ENCODE data around the gene PHGDH. TPM values are rescaled to one million over a fixed set of nuclear protein-coding genes. Genes with fewer than 3 reads are reported as not detected.
A peak's percentile ranks its signal among the peaks of the same experiment; 100 is the strongest.

The PHGDH gene
- 100 to 1,000 TPM; 235 to 284 (median 265) TPM for polyA plus RNA-seq (ENCODE audit: insufficient read length in 3 of 3)
- long read RNA-seq, donor 1, transcript PHGDH-208 (12 exons, 2,096 nt), result major isoform, 42 of 91 reads
- long read RNA-seq, donor 1, partial matches to known transcripts, result 39 of 91 reads
- long read RNA-seq, donor 1, other reads (novel, unspliced or antisense), result 0 of 91 reads
- long read RNA-seq, donor 2, transcript PHGDH-208 (12 exons, 2,096 nt), result major isoform, 37 of 102 reads
- long read RNA-seq, donor 2, partial matches to known transcripts, result 54 of 102 reads
- long read RNA-seq, donor 2, other reads (novel, unspliced or antisense), result 0 of 102 reads
- long read RNA-seq, donor 3, transcript PHGDH-208 (12 exons, 2,096 nt), result major isoform, 79 of 141 reads
- long read RNA-seq, donor 3, transcript PHGDH-205 (4 exons, 1,754 nt), result minor isoform, 5 of 141 reads
- long read RNA-seq, donor 3, partial matches to known transcripts, result 50 of 141 reads
- long read RNA-seq, donor 3, other reads (novel, unspliced or antisense), result 0 of 141 reads
- long read RNA-seq, donor 4, transcript PHGDH-208 (12 exons, 2,096 nt), result major isoform, 54 of 172 reads
- long read RNA-seq, donor 4, partial matches to known transcripts, result 89 of 172 reads
- long read RNA-seq, donor 4, other reads (novel, unspliced or antisense), result 22 of 172 reads
- long read RNA-seq, donor 5, result 0 reads
- long read RNA-seq, donor 6, transcript PHGDH-208 (12 exons, 2,096 nt), result major isoform, 48 of 135 reads
- long read RNA-seq, donor 6, partial matches to known transcripts, result 77 of 135 reads
- long read RNA-seq, donor 6, other reads (novel, unspliced or antisense), result 0 of 135 reads
- long read RNA-seq, donor 7, transcript PHGDH-208 (12 exons, 2,096 nt), result major isoform, 77 of 168 reads
- long read RNA-seq, donor 7, transcript PHGDH-221 (5 exons, 1,180 nt), result minor isoform, 5 of 168 reads
- long read RNA-seq, donor 7, transcript PHGDH-205 (4 exons, 1,754 nt), result minor isoform, 5 of 168 reads
- long read RNA-seq, donor 7, partial matches to known transcripts, result 78 of 168 reads
- long read RNA-seq, donor 7, other reads (novel, unspliced or antisense), result 0 of 168 reads
- long read RNA-seq, donor 8, transcript PHGDH-208 (12 exons, 2,096 nt), result major isoform, 95 of 279 reads
- long read RNA-seq, donor 8, partial matches to known transcripts, result 124 of 279 reads
- long read RNA-seq, donor 8, other reads (novel, unspliced or antisense), result 44 of 279 reads
- long read RNA-seq, donor 9, transcript PHGDH-208 (12 exons, 2,096 nt), result major isoform, 55 of 105 reads
- long read RNA-seq, donor 9, partial matches to known transcripts, result 44 of 105 reads
- long read RNA-seq, donor 9, other reads (novel, unspliced or antisense), result 0 of 105 reads
- long read RNA-seq, donor 10, transcript PHGDH-208 (12 exons, 2,096 nt), result major isoform, 51 of 124 reads
- long read RNA-seq, donor 10, partial matches to known transcripts, result 64 of 124 reads
- long read RNA-seq, donor 10, other reads (novel, unspliced or antisense), result 0 of 124 reads
- long read RNA-seq, donor 11, transcript PHGDH-208 (12 exons, 2,096 nt), result major isoform, 48 of 87 reads
- long read RNA-seq, donor 11, partial matches to known transcripts, result 32 of 87 reads
- long read RNA-seq, donor 11, other reads (novel, unspliced or antisense), result 0 of 87 reads
- long read RNA-seq, donor 12, transcript PHGDH-208 (12 exons, 2,096 nt), result major isoform, 20 of 54 reads
- long read RNA-seq, donor 12, partial matches to known transcripts, result 31 of 54 reads
- long read RNA-seq, donor 12, other reads (novel, unspliced or antisense), result 0 of 54 reads
- long read RNA-seq, donor 13, transcript PHGDH-208 (12 exons, 2,096 nt), result major isoform, 142 of 258 reads
- long read RNA-seq, donor 13, partial matches to known transcripts, result 104 of 258 reads
- long read RNA-seq, donor 13, other reads (novel, unspliced or antisense), result 0 of 258 reads
- long read RNA-seq, donor 14, transcript PHGDH-208 (12 exons, 2,096 nt), result major isoform, 66 of 106 reads
- long read RNA-seq, donor 14, partial matches to known transcripts, result 34 of 106 reads
- long read RNA-seq, donor 14, other reads (novel, unspliced or antisense), result 0 of 106 reads
- long read RNA-seq, donor 15, transcript PHGDH-208 (12 exons, 2,096 nt), result major isoform, 38 of 74 reads
- long read RNA-seq, donor 15, partial matches to known transcripts, result 32 of 74 reads
- long read RNA-seq, donor 15, other reads (novel, unspliced or antisense), result 0 of 74 reads
- long read RNA-seq, donor 16, transcript PHGDH-201 (11 exons, 3,180 nt), result minor isoform, 5 of 335 reads
- long read RNA-seq, donor 16, transcript PHGDH-208 (12 exons, 2,096 nt), result major isoform, 178 of 335 reads
- long read RNA-seq, donor 16, partial matches to known transcripts, result 138 of 335 reads
- long read RNA-seq, donor 16, other reads (novel, unspliced or antisense), result 7 of 335 reads

- DNase-seq (ENCODE audit: extremely low read depth in 1 of 11, low read depth in 9 of 11, low spot score in 4 of 11), result peak in 10 of 11 donors; percentile 50 to 86 (median 68)
Observed at GRCh38 chr1:119711804-119712341, at the start of gene PHGDH. Gene PHGDH (plus strand): TSS chr1:119711934. CDS start chr1:119712023, 89 bp downstream.

- no peak for DNase-seq (ENCODE audit: extremely low read depth in 1 of 11, low read depth in 9 of 11, low spot score in 4 of 11)
Observed at GRCh38 chr1:119662034-119662437, 49.7 kb upstream of the PHGDH start.

- no peak for DNase-seq (ENCODE audit: extremely low read depth in 1 of 11, low read depth in 9 of 11, low spot score in 4 of 11)
Observed at GRCh38 chr1:119664067-119664466, 47.7 kb upstream of the PHGDH start.

GRCh38 chr1:119667173-119667572, 44.6 kb upstream of the PHGDH start:
- DNase-seq (ENCODE audit: extremely low read depth in 1 of 11, low read depth in 9 of 11, low spot score in 4 of 11), result no peak

- no peak for DNase-seq (ENCODE audit: extremely low read depth in 1 of 11, low read depth in 9 of 11, low spot score in 4 of 11)
Observed at GRCh38 chr1:119670898-119671297, 40.8 kb upstream of the PHGDH start.

GRCh38 chr1:119673171-119673940, 38.4 kb upstream of the PHGDH start:
- DNase-seq (ENCODE audit: extremely low read depth in 1 of 11, low read depth in 9 of 11, low spot score in 4 of 11), result no peak

- no peak for DNase-seq (ENCODE audit: extremely low read depth in 1 of 11, low read depth in 9 of 11, low spot score in 4 of 11)
Observed at GRCh38 chr1:119674111-119674526, 37.6 kb upstream of the PHGDH start.

- peak in 1 of 11 donors; percentile 38 for DNase-seq (ENCODE audit: extremely low read depth in 1 of 11, low read depth in 9 of 11, low spot score in 4 of 11)
Observed at GRCh38 chr1:119674835-119675289, 36.9 kb upstream of the PHGDH start.

- peak; percentile 76 to 93 (median 88) for DNase-seq (ENCODE audit: extremely low read depth in 1 of 11, low read depth in 9 of 11, low spot score in 4 of 11)
Observed at GRCh38 chr1:119675349-119676345, 36.1 kb upstream of the PHGDH start.

GRCh38 chr1:119676571-119677206, 35.0 kb upstream of the PHGDH start:
- DNase-seq (ENCODE audit: extremely low read depth in 1 of 11, low read depth in 9 of 11, low spot score in 4 of 11), result no peak

GRCh38 chr1:119679223-119679622, 32.5 kb upstream of the PHGDH start:
- DNase-seq (ENCODE audit: extremely low read depth in 1 of 11, low read depth in 9 of 11, low spot score in 4 of 11), result no peak

GRCh38 chr1:119680193-119680592, 31.5 kb upstream of the PHGDH start:
- DNase-seq (ENCODE audit: extremely low read depth in 1 of 11, low read depth in 9 of 11, low spot score in 4 of 11), result no peak

- no peak for DNase-seq (ENCODE audit: extremely low read depth in 1 of 11, low read depth in 9 of 11, low spot score in 4 of 11)
Observed at GRCh38 chr1:119680723-119681122, 31.0 kb upstream of the PHGDH start.

- no peak for DNase-seq (ENCODE audit: extremely low read depth in 1 of 11, low read depth in 9 of 11, low spot score in 4 of 11)
Observed at GRCh38 chr1:119681560-119681959, 30.2 kb upstream of the PHGDH start.
